Neuronal stem cell (in vitro differentiated cells): Measurements from ENCODE around the gene PEX14.
A peak's percentile ranks its signal among the peaks of the same experiment; 100 is the strongest.

Experiments used
- DNase-seq: peaks from one replicate; pipeline ENCODE4 v3.0.0-alpha.2; 2013; ENCODE audit warnings: low spot score
- H2AFZ ChIP-seq: one replicate; pipeline ENCODE4 v1.6.1; 2013; ENCODE audit warnings: mild to moderate bottlenecking, low read length, inconsistent platforms
- H2AK5ac ChIP-seq: 2 replicates; pipeline ENCODE4 v1.6.1; 2013; ENCODE audit warnings: low read depth, mild to moderate bottlenecking, inconsistent platforms, low read length, moderate library complexity, mixed read lengths
- H2BK120ac ChIP-seq: 2 replicates; pipeline ENCODE4 v1.6.1; 2013; ENCODE audit warnings: low read depth, mild to moderate bottlenecking, inconsistent platforms, low read length, moderate library complexity, mixed read lengths
- H2BK12ac ChIP-seq: one replicate; pipeline ENCODE4 v1.6.1; 2013; ENCODE audit warnings: low read length, inconsistent platforms
- H2BK15ac ChIP-seq: 2 replicates; pipeline ENCODE4 v1.6.1; 2013; ENCODE audit warnings: mild to moderate bottlenecking, low read length, inconsistent platforms, mixed read lengths
- H2BK5ac ChIP-seq: one replicate; pipeline ENCODE4 v1.6.1; 2013; ENCODE audit warnings: inconsistent platforms, mild to moderate bottlenecking, low read length, moderate library complexity
- H3K14ac ChIP-seq: one replicate; pipeline ENCODE4 v1.6.1; 2013; ENCODE audit warnings: low read length, inconsistent platforms
- H3K18ac ChIP-seq: 2 replicates; pipeline ENCODE4 v1.6.1; 2013; ENCODE audit warnings: low read length, inconsistent platforms
- H3K23ac ChIP-seq: 2 replicates; pipeline ENCODE4 v1.6.1; 2013; ENCODE audit warnings: low read depth, mild to moderate bottlenecking, mixed read lengths, low read length, inconsistent platforms; ENCODE audit not compliant: poor library complexity
- H3K27ac ChIP-seq: replicated peaks from 3 replicates; pipeline ENCODE4 v1.5.1; 2013; ENCODE audit warnings: low read length, inconsistent platforms
- H3K27me3 ChIP-seq, 3 experiments: 2 replicates each; pipeline ENCODE4 v1.6.1; 2013; ENCODE audit warnings: low read length in 3 of 3, mild to moderate bottlenecking in 2 of 3, inconsistent platforms in 1 of 3, low read depth in 1 of 3, mixed read lengths in 1 of 3, moderate library complexity in 1 of 3; ENCODE audit not compliant: control insufficient read depth in 3 of 3, insufficient read depth in 3 of 3
- H3K36me3 ChIP-seq, 2 donors: replicated peaks in 1 of 2; 2 replicates each; pipeline ENCODE4 v1.6.1; 2013; ENCODE audit warnings: low read length in 2 of 2; ENCODE audit not compliant: control insufficient read depth in 2 of 2, insufficient read depth in 2 of 2
- H3K4ac ChIP-seq: 2 replicates; pipeline ENCODE4 v1.6.1; 2013; ENCODE audit warnings: inconsistent platforms, mild to moderate bottlenecking, low read length, moderate library complexity
- H3K4me1 ChIP-seq, 2 donors: 1 replicate in 1 of 2; 2 replicates in 1 of 2; pipeline ENCODE4 v1.6.1; 2013; ENCODE audit warnings: low read length in 2 of 2, low read depth in 1 of 2; ENCODE audit not compliant: control insufficient read depth in 2 of 2, insufficient read depth in 1 of 2
- H3K4me2 ChIP-seq: one replicate; pipeline ENCODE4 v1.6.1; 2013; ENCODE audit warnings: mild to moderate bottlenecking, low read length, inconsistent platforms; ENCODE audit not compliant: insufficient read depth, poor library complexity, severe bottlenecking
- H3K4me3 ChIP-seq, 2 donors: 2 replicates each; pipeline ENCODE4 v1.5.1; 2013; ENCODE audit warnings: low read length in 2 of 2, mild to moderate bottlenecking in 2 of 2, inconsistent platforms in 1 of 2, moderate library complexity in 1 of 2
- H3K79me1 ChIP-seq: one replicate; pipeline ENCODE4 v1.6.1; 2013; ENCODE audit warnings: low read depth, mild to moderate bottlenecking, inconsistent platforms, low read length, moderate library complexity
- H3K9ac ChIP-seq: one replicate; pipeline ENCODE4 v1.6.1; 2013; ENCODE audit warnings: mild to moderate bottlenecking, low read depth, low read length, inconsistent platforms; ENCODE audit not compliant: poor library complexity
- H3K9me3 ChIP-seq, 2 donors: replicated peaks in 1 of 2; 2 replicates each; pipeline versions ENCODE3 to v1.6.1; 2013; ENCODE audit warnings: low read length in 2 of 2, mild to moderate bottlenecking in 2 of 2, inconsistent platforms in 1 of 2, low read depth in 1 of 2, mixed read lengths in 1 of 2, moderate library complexity in 1 of 2; ENCODE audit not compliant: control insufficient read depth in 2 of 2, insufficient read depth in 1 of 2
- H4K8ac ChIP-seq: one replicate; pipeline ENCODE4 v1.6.1; 2013; ENCODE audit warnings: low read depth, mild to moderate bottlenecking, inconsistent platforms, low read length, moderate library complexity
- H4K91ac ChIP-seq: one replicate; pipeline ENCODE4 v1.6.1; 2013; ENCODE audit warnings: low read length, low read depth, mild to moderate bottlenecking, inconsistent platforms; ENCODE audit not compliant: poor library complexity
- WGBS, 2 donors: extraction: QIAGEN DNeasy Blood & Tissue Kit; methylation state at CpG; one replicate each; pipeline ENCODE4 v1.1.7; 2013; ENCODE audit warnings: missing lambda C conversion rate in 2 of 2, mixed read lengths in 1 of 2; ENCODE audit not compliant: insufficient read length in 2 of 2, insufficient replicate concordance in 1 of 2; ENCODE audit errors: extremely low coverage in 2 of 2; 5-methylcytosine and 5-hydroxymethylcytosine counted together

The PEX14 gene

GRCh38 chr1:10528066-10529014, 53.6 kb downstream of the PEX14 start:
- Histone ChIP-seq H3K9me3 (no peaks in the 10 kb centered on the region), H3K27me3 (no peaks in the 10 kb centered on the region), H3K4ac (no peak overlapping the region), H2BK12ac (no peak overlapping the region), H2AFZ (no peak overlapping the region), H3K79me1 (no peaks in the 10 kb centered on the region), H3K27ac (no peak overlapping the region), H3K4me3 (no peak overlapping the region), H3K4me1 (peaks cover 26 to 35% of the 10 kb centered on the region in 2 donors), H3K23ac (no peak overlapping the region), H2AK5ac (no peak overlapping the region), H4K91ac (no peak overlapping the region), H3K18ac (no peak overlapping the region), H3K14ac (no peak overlapping the region), H3K9ac (no peak overlapping the region), H2BK15ac (no peak overlapping the region), H4K8ac (no peak overlapping the region), H2BK5ac (no peak overlapping the region), H2BK120ac (no peak overlapping the region), H3K36me3 (no peaks in the 10 kb centered on the region), H3K4me2 (no peak overlapping the region)
- DNase-seq: no peak
- no CpG with 5 or more reads among the region's 13 CpGs for WGBS, 2 donors

GRCh38 chr1:10529091-10529490, 54.3 kb downstream of the PEX14 start:
- H4K8ac ChIP-seq: no peak overlapping the region
- H2BK5ac ChIP-seq: no peak overlapping the region
- H3K36me3 ChIP-seq: no peaks in the 10 kb centered on the region
- no peak overlapping the region for H4K91ac ChIP-seq
- H2BK120ac ChIP-seq: no peak overlapping the region
- DNase-seq: no peak
- no peak overlapping the region for H2BK12ac ChIP-seq
- H2AFZ ChIP-seq: no peak overlapping the region
- no peak overlapping the region for H3K14ac ChIP-seq
- no CpG with 5 or more reads among the region's 12 CpGs for WGBS, 2 donors
- H2BK15ac ChIP-seq: no peak overlapping the region
- no peak overlapping the region for H3K4ac ChIP-seq
- no peak overlapping the region for H3K4me2 ChIP-seq
- no peak overlapping the region for H3K23ac ChIP-seq
- no peak overlapping the region for H3K4me3 ChIP-seq
- no peaks in the 10 kb centered on the region for H3K27me3 ChIP-seq
- H3K9ac ChIP-seq: no peak overlapping the region
- no peaks in the 10 kb centered on the region for H3K79me1 ChIP-seq
- no peak overlapping the region for H3K18ac ChIP-seq
- no peak overlapping the region for H3K27ac ChIP-seq
- no peaks in the 10 kb centered on the region for H3K9me3 ChIP-seq
- H2AK5ac ChIP-seq: no peak overlapping the region
- peaks cover 26 to 35% of the 10 kb centered on the region in 2 donors for H3K4me1 ChIP-seq

GRCh38 chr1:10529765-10530164, 55.0 kb downstream of the PEX14 start:
- H4K91ac ChIP-seq: no peak overlapping the region
- H2BK5ac ChIP-seq: no peak overlapping the region
- no CpG with 5 or more reads among the region's 3 CpGs for WGBS, 2 donors
- H3K4me1 ChIP-seq: peaks cover 26 to 35% of the 10 kb centered on the region in 2 donors
- no peaks in the 10 kb centered on the region for H3K9me3 ChIP-seq
- no peak overlapping the region for H2BK15ac ChIP-seq
- no peak overlapping the region for H3K23ac ChIP-seq
- no peak overlapping the region for H3K4ac ChIP-seq
- H3K9ac ChIP-seq: no peak overlapping the region
- DNase-seq: no peak
- H3K14ac ChIP-seq: no peak overlapping the region
- H3K79me1 ChIP-seq: no peaks in the 10 kb centered on the region
- H3K18ac ChIP-seq: no peak overlapping the region
- H2AFZ ChIP-seq: no peak overlapping the region
- no peak overlapping the region for H3K27ac ChIP-seq
- no peak overlapping the region for H3K4me3 ChIP-seq
- no peak overlapping the region for H2BK12ac ChIP-seq
- H3K27me3 ChIP-seq: no peaks in the 10 kb centered on the region
- no peak overlapping the region for H2BK120ac ChIP-seq
- H3K36me3 ChIP-seq: no peaks in the 10 kb centered on the region
- no peak overlapping the region for H3K4me2 ChIP-seq
- H4K8ac ChIP-seq: no peak overlapping the region
- H2AK5ac ChIP-seq: no peak overlapping the region

- H2AFZ ChIP-seq: peak overlapping the region; percentile 2
- peak; percentile 62 for DNase-seq
- H3K36me3 ChIP-seq: no peaks in the 10 kb centered on the region
- H4K8ac ChIP-seq: no peak overlapping the region
- H3K23ac ChIP-seq: no peak overlapping the region
- H2BK15ac ChIP-seq: no peak overlapping the region
- H3K9me3 ChIP-seq: no peaks in the 10 kb centered on the region
- H3K9ac ChIP-seq: no peak overlapping the region
- no peak overlapping the region for H2BK120ac ChIP-seq
- H3K4me2 ChIP-seq: no peak overlapping the region
- no peaks in the 10 kb centered on the region for H3K27me3 ChIP-seq
- no peak overlapping the region for H2AK5ac ChIP-seq
- no peak overlapping the region for H3K4me3 ChIP-seq
- H3K14ac ChIP-seq: no peak overlapping the region
- no peak overlapping the region for H3K18ac ChIP-seq
- H3K27ac ChIP-seq: no peak overlapping the region
- H2BK5ac ChIP-seq: no peak overlapping the region
- no peak overlapping the region for H3K4ac ChIP-seq
- no peak overlapping the region for H4K91ac ChIP-seq
- WGBS, 2 donors: no CpG with 5 or more reads among the region's 20 CpGs
- no peaks in the 10 kb centered on the region for H3K79me1 ChIP-seq
- H3K4me1 ChIP-seq: peaks cover 26 to 35% of the 10 kb centered on the region in 2 donors
- H2BK12ac ChIP-seq: no peak overlapping the region
These were observed 55.6 kb downstream of the PEX14 start for GRCh38 chr1:10530281-10530740.
